ENCODE measurements around the gene CTU1.

The CTU1 gene

DNA sequence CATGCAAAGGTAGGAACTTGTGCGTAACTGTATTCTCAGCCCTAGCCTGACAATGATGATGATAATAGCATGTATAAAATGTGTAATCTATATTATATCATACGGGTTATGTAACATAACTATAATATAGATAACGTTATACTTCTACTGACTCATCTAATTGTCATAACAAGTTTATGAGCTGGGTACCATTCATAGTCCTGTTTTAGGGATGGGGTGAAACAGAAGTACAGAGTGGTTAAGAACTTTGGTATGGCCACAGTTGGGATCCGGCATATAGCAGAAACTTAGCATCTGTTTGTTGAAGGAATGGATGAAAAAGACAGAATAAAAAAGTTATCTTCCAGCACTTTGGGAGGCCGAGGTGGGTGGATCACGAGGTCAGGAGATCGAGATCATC lies 5.2 kb downstream of the CTU1 start:
- DNase-seq, result no peak

DNA sequence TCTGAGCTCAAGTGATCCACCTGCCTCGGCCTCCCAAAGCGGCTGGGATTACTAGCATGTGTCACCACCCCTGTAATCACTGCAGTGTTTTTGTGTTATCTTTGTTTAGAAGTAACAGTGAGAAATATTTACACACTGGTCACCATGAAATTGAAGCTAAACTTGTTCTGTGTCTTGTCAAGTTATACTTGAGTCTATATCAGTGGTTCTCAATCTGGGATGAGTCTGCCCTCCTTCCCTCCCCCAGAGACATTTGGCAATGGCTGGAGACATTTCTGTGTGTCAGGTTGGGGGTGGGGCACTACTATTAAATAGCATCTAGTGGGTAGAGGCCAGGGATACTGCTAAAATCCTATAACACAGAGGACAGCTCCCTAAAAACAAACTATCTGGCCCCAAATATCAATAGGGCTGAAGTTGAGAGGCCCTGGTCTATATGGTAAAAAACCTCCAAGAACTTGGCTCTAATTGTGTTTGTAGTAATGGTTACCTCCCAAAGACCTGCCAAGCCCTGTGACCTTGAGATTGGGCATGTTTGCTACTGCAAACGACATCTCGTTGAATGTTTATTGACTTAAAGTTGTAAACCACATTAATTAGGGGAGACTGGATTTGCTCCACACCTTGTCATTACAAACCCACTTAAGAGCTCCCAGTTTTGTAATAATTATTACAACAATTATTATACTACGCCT lies 6.9 kb downstream of the CTU1 start:
- DNase-seq, result no peak

DNA sequence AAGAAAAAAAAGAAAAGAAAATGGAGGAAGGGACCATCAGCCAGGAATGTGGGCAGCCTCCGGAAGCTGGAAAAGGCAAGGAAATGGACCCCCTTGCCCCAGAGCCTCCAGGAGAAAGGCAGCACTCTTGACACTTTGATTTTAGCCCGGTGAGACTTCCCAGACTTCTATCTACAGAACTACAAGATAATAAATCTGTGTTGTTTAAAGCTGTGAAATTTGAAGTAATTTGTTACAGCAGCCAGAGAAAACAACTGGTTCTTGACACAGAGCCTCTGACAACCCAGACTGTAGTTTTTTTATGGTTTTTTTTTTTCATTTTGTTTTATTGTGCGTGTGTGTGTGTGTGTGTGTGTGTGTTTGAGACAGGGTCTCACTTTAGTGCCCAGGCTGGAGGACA lies 7.6 kb downstream of the CTU1 start:
- DNase-seq, result no peak

DNA sequence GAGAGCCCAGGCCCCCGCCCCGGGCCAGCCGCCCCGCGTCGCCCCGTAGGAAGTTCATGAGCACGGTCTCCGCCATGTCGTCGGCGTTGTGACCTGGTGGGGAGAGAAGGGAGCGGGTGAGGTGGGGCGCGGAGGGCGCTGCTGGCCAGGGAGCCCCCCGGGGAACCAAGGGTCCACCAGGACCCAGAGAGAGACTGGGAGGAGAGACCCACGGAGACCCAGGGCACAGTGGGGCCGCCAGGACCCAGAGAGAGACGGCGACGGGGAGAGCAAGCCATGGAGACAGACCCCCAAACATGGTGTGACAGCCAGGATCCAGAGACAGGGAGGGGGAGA lies 9.2 kb downstream of the CTU1 start:
- DNase-seq, result no peak

DNA sequence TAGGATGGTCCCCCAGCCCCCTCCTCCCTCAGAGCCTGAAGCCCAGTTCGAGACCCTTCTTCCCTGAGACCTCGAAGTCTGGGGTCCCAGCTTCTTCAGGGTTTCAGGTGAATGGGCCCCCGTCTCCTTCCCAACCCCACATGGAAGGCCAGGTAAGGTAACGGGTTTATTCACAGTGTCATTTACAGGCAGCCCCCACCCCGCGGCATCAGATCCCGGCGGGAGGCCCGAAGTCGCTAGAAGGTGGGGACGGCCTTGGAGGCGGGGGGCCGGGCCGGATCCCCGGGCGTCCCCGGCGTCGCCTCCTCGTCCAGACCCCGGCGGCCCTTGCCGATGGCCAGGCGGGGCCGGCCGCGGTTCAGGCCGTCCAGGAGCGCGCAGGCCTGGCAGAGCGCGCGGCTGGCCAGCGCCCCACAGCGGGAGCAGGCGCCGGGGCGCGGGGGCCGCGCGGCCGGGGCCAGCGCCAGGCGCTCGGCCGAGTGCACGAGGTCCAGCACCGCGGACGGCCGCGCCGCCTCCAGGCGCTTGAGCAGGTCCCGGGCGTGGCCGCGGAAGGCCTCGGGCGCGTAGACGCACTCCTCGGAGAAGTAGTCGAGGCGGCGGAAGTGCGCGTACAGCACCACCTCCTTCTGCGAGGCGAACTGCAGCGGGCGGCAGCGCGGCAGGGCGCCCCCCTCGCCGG lies 9.7 kb downstream of the CTU1 start:
- peak; percentile 57 for DNase-seq

DNA sequence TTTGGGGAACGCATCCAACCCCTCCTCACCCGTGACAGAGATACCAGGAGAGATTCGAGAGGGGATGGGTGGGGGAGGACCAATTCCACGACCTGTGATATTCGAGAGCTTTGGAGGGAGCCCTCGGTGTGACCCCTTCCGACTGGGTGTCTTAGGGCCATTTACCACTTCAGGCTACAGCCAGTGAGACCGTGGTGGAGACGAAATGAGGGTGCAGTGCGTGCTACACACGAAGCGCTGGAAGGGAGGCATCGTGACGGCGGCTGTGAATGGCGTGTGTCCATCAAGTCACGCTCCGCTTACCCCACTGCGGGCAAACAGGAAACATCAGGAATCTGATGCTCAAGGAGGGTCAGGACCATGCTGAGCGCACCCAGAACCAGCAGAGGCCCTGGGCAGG lies 10.4 kb downstream of the CTU1 start:
- no peak for DNase-seq

DNA sequence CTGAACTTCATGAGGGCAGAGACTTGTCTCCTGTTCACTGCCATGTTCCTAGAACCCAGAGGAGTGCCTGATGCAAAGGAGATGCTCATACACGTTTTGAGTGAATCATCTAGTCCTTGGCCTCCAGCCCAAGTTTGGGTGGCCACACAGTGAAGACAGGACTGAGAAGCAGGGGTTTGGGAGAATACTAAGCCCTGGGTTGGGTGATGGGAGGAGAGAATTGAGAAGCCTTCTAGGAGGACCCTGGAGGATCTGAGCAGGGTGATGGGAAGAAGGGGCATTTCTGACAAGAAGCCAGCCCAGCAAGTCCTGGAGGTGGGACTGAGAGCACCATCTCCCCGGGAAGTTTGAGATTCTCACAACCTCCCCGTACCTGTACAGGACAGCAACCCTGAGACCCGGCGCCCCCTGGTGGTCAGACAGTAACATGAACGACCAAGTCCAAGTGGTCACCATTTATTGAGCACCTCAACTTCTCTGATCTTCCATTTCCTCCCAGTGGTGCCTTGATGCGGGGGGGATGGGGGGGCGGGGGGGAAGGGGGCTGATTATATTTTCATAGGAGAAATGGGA lies 11.0 kb downstream of the CTU1 start:
- DNase-seq, result peak; percentile 75

DNA sequence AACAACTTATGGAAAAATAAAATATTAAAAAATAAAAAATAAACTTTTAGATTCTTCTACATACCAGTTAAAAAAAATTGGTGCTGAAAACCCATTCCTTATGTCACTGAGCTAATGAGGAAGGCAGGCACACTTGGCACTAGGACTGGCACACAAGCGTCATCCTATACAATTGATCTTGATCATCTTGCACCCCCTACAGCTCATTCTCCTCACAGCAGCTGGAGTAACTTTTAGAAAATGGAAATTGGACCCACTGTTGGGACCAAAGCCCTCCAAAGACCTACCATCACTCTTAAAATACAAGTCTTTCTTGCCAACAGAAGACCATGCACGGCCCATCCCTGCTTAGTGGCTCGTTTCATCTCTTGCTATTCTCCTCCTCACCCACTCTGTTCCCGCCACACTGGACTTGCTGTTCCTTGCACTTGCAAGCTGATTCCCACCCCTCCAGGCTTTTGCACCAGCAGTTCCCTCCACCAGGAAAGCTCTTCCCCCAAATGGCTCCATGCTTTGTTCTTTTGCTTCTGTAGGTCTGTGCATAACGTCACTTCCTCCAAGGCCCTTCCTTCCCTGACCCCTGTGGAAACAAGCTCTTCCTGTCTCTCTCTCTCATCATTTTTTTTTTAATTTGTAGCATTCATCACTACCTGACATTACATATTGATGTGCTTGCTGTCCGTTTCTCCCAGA lies 11.6 kb downstream of the CTU1 start:
- DNase-seq, result no peak

DNA sequence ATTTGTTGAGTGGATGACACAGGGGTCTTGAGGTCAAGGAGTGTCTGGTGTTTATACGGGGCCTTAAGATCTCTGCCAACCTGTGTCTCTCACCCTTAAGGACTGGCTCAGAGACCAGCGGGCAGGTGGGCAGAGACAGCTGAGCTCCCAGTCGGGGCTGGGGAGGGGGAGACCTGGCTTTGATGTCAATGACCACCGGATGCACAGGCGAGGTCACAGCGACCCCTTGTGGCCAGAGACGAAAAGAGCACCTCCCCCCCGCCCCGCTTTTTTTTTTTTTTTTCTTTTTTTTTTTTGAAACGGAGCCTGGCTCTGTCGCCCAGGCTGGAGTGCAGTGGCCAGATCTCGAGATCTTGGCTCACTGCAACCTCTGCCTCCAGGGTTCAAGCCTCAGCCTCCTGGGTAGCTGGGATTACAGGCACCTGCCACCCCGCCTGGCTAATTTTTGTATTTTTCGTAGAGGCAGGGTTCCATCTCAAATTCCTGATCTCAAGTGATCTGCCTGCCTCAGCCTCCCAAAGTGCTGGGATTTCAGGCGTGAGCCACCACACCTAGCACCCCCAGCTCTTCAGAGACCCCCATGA lies 13.4 kb downstream of the CTU1 start:
- peak; percentile 18 for DNase-seq

DNA sequence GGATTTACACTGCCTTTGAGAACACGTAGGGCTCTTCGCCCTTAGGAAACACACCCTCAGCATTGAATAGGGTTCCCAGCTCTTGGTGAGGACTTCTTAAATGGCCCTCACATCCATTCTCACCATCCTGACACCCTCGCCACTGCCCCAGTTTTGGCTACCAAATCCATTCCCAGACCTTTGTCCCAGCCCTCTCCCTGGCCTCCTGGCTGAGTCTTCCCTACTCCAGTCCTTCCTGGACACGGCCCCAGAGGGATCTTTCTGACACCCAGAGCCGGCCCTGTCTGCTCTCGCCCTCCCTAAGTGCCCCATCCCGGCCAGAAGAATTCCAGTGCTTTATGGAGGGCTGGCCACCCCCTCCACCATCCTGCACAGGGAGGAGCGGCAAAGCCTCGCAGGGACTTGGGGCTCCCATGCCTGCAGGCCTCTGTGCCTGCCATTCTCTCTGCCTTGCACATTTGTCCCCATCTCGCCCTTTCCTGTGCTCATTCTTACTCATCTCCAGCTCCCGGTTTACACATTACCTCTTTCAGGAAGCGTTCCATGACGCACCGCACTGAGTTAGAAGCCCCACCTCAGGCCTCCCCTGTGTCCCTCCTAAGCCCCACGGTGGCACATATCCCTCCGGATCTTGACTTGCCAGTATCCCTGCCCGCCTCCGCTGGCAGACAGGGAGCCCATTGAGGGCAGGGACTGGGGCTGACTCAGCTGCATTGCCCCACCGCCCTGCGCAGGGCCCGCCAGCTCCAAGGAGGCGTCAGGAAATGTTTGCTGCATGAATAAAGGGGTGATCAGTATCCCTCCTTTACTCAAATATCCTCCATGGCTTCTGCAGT lies 14.5 kb downstream of the CTU1 start:
- no peak for DNase-seq

DNA sequence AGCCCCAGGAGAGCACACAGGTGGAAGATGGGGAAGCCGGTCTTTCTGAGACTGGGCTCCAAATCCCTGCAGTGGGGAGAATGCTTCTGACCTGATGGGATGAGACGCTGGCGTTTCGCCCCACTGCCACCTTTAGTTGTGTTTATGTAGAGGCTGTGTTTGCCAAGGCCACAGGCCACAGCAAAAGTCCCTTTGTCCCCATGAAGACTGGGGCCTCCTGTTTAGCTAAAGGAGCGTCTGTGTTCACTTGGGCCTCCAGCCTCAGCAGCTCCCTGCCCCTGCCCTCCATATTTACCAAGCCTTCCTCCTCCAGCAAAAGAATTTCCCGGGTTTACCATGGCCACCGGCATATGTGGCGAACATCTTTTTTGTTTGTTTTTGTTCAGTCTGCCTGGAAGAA lies 15.1 kb downstream of the CTU1 start:
- DNase-seq, result no peak

DNA sequence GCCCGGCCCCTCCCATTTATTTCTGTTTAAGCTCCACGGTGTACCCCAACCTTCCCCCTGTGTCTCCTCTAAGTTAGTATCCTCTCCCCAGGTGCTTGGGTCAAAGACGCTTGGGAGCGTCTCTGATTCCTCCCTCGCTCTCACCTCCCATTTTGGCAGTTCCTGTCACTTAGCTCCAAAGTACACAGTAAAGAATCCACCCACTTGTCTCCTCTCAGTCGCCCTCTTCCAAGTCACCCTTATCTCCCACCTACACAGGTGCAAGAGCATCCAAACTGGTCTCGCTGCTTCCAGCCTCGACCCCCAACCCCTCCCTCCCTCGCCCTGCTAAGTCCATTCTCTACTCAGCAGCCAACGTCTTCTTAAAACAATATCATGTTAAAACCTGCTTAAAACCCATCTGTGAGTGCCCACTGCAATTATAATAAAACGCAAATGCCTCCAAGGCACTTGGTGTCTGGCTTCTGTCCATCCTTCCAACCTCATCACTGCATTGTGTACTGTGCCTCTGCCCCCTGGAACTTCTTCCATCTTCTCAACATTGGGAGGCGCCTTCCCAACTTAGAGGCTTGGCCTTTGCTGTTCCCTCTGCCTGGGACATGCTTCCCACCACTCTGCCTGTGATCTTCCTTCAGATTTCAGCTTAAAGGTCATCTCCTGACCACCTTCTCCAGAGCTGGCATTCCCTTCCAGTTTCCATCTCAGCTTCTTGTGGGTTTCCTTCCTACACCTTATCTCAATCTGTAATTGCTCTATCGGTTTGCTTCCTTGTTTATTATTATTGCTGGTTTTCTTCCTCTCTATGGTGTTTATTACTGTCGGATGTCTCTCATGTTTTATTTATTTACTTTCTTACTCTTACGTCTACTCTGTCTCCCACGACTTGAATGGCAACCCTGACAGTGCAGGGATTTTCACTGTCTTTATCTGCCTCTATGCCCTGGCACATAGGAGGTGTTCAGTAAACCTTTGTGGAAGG lies 16.0 kb downstream of the CTU1 start:
- no peak for DNase-seq

DNA sequence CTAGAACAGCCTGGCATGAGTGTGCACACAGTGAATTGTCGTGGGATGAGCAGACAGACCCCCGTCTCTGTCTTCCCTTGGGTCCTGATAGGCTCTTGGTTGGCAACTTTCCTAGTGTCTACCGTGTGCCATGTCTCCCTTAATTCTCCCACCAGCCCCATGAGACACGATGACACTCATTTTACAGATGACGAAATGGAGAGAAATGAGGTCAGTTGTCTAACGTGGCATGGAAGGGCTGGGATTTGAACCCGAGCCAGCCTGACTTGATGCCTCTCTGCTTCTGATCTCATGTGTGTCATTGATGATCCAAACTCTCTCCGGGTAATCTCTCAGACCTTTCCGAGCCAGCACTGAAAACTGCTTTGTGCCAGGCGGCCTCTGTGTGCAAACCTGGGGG lies 17.1 kb downstream of the CTU1 start:
- no peak for DNase-seq

DNA sequence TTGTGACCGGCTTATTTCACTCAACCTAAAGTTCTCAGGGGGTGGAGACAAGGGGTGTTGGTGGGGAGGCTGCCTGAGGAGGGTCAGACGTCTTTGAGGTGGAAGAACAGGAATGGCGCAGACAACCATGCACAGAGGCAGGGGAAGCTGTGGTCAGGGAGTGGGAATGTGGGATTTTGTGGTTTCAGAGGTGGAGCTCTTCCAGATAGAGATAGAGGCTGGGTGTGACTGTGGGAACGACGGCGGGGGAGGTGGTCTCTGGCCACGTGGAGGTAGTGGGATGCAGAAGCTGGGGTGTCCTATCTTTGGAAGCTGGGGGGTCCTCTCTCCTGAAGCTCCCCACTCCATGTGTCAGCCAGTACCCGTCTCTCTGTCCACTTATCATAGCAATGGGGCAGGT lies 17.7 kb downstream of the CTU1 start:
- DNase-seq, result no peak

DNA sequence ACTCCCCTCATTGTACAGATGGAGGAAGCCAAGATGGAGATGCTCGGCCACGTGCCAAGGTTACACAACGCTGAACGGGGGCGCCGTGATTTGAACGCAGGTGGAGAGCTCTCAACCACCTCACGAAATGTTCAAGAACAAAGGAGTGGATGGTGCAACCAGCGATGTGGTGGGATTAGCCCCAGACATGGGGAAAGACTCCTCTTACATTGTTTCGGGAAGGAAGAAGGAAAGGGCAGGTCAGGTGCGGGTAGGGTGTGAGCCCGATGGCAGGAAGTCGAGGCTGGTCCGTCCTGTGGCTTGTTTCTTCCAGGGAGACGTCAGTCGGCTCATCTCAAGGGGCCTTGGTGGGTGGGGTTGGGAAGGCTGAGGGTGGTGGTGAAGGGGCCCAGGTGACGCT lies 18.4 kb downstream of the CTU1 start:
- no peak for DNase-seq

DNA sequence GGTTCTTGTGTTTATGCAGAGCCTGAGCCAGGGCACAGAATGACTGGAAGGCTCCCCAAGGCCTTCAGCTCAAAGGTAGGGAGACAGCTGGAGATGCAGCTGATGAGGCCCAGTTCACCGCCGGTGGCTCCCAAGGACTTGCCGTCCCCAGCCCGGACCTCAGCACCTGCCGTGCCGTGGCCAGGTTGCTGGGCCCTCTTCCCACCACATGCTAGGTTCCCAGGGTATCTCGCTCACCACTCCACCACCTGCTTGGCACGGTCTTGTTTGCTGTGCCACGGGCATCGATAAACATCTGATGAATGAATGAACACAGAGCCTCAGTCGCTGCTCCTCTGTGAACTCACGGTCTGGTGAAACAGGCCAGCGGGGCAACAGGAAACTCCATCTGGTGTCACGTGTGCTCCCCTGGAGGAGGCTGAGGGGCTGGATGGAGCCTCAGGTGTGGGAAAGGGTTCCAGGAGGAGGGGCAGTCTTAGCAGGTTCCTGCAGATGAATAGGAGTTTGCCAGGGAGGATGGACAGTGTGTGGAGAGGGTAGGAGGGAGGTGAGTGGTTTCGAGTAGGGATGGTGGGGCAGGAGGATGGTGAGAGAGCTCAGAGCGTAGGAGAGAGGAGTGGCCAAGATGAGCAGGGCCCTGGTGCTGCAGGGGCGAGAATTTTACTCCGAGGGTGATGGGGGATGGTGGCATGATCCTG lies 21.9 kb downstream of the CTU1 start:
- DNase-seq, result no peak

DNA sequence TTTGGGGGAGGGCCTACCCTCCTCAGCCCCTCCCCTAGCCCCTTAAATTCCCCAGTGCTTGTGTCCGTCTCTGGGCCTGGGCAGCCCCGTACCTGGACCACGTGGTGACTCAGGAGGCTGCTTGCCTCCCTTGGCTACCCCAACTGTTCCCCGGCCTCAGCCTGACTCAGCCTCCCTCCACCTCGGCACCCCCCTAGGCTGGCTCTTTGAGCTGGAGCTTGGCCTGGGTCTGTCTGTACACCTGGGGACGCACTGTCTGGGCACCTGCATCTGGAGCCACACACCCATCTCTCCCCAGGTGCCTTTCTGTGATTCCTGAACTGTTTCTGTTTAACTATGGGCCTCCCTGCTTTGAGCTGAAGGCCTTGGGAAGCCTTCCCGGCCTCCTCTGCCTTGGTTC lies 23.7 kb downstream of the CTU1 start:
- DNase-seq, result no peak

DNA sequence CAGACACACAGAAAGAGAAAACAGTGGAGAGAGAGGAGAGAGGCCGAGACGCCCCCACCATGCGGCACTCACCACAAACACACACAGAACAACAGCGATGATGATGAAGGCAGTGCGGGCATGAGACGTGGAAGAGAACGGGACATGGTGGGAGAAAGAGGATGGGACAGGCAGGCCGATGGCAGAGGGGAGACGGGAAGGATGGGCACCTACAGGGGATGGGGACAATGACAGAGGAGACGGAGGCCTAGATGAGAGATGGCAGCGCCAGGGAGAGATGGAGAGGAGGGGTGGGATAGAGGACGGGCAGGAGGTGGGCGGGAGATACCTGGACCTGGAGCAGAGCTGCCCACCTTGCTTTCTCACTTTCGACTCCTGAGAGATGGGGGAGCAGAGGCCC lies 24.4 kb downstream of the CTU1 start:
- no peak for DNase-seq

DNA sequence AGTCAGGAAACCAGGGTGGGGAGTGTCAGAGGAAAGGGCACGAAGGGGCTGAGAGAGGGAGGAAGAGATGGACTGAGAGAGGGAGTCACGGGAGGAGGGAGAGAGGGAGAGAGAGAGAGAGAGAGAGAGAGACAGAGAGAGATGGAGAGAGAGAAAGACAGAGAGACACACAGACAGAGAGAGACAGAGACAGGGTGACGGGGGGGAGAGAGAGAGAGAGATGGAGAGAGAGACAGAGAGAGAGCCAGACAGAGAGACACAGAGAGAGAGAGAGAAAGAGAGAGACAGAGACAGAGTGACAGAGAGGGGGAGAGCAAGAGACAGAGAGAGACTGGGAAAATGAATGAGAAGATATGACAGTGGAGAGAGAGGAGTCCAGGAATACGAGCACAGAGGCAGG lies 25.0 kb downstream of the CTU1 start:
- DNase-seq, result no peak

DNA sequence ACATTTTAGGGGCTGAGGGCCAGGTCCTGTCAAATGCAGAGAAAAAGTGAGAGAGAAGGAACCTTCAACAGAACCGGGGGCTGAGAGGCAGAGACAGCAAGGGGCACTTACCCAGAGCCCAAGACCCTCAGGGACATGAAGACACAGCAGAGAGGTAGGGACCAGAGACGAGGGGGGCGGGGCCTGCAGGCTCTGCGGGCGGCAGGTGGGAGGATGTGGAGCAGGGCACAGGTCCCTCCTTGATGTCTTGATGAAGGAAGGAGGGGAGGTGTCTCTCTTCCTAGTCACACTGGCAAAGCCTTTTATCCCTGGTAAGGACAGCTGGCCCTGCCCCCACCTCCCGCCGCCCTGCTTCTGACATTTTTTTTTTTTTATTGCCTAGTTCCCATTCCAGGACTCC lies 25.6 kb downstream of the CTU1 start, which contains the start of gene KLK14:
TSS of gene KLK14 (minus strand) at position 277 of the 400 bp plus-strand sequence. CDS start at position 4, 273 bp downstream.
- DNase-seq, result no peak

DNA sequence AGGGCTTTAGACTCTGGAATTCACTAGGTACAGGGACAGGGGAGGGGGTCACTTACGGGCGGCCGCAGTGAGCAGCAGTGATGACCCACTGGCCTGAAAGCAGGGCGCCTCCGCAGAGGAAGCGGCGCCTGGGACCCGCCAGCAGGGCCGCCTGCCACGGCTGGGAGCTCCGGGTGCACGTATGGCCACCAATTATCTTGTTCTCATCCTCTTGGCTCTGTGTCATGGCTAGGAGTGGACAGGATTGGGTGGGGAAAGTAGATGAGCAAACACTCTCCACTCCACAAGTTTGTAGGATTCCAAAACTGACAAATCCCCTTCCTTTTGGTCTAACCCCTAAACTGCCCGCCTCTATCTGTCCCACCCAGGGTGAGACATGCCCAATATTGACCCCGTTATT lies 26.7 kb downstream of the CTU1 start:
- DNase-seq, result no peak

Data from activated gamma-delta T cell treated with Interleukin-2 at 50 U/mL for 16 hours (primary cell).